ENCODE data around the gene KCNQ1.

Gene KCNQ1

DNA sequence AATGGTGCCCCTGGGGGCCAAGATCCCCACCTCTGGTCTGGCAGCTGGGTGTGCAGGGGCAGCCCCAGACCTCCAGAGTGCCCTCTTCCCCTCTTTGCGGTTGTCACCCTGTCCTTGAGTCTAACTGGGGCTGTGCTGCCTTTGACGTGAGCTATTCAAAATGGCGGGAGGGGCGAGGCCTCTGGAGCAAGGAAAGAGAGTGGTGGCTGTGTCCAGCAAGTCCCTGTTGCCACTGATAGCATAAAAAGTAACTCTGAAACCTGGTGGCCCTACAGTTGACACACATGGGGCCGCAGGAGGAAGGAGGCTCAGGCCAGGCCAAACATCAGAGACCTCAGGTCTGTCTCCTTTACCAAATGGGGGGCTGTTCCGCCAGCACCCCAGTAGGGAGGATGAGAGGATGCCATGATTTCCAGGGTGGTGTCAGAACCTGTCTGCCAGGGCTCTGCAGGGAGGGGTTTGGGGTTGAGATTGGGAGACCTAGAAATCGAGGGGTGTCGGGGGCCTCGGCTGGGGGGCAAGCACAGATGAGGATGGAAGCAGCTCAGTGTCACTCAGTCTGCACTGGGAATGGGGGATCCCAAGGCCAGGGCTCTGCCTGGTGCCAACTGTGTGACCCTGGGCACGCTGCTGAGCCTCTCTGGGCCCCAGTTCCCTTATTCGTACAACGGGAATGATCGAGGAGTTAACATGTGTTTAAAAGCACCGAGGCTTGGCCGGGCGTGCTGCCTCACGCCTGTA lies 304.2 kb downstream of the KCNQ1 start:
- H3K4me3 ChIP-seq (ENCODE audit: low read depth, low read length): no peak overlapping the region
- DNase-seq (ENCODE audit: low read depth): no peak

GRCh38 chr11:2750101-2750681 lies 305.4 kb downstream of the KCNQ1 start:
- H3K4me3 ChIP-seq (ENCODE audit: low read depth, low read length): no peak overlapping the region
- no peak for DNase-seq (ENCODE audit: low read depth)

DNA sequence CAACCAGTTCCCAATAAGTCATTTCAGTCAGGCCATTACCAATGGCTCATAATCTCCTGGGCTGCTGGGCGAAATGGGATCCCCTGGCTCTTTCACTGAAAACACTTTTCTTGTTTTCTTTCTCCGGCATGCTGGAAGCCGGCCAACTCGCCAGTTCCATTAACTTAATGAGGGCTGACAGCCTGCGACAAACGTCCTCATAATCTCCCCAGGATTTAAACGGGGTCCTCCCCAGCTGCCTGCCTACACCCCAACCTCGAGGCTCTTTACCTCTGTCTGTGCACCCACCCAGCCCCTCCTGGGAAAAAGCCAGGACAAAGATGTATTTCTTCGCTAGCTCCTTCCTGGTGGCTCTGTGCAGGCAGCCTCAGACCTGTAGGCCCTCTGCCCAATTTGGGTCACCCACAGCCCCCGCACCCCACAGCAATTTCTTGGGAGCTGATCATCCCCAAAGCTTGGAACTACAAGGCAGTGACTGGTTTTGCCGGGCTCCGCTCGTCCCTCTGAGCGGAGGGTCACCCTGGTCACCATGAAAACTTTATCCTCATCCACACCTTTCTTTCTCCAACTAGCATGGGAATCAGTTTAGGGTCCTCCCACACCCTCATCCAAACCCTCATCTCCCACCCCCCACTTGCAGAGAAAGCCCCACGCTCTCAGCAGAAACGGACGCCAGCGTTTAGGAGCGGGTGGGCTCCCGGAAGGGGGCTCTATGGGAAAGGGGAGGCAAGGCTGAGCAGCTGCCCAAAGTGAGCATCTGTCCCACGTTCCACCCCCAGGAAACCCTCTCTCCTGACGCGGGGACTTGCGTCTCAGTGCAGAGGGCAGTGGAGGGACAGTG lies 306.1 kb downstream of the KCNQ1 start:
- H3K4me3 ChIP-seq (ENCODE audit: low read depth, low read length): no peak overlapping the region
- no peak for DNase-seq (ENCODE audit: low read depth)

DNA sequence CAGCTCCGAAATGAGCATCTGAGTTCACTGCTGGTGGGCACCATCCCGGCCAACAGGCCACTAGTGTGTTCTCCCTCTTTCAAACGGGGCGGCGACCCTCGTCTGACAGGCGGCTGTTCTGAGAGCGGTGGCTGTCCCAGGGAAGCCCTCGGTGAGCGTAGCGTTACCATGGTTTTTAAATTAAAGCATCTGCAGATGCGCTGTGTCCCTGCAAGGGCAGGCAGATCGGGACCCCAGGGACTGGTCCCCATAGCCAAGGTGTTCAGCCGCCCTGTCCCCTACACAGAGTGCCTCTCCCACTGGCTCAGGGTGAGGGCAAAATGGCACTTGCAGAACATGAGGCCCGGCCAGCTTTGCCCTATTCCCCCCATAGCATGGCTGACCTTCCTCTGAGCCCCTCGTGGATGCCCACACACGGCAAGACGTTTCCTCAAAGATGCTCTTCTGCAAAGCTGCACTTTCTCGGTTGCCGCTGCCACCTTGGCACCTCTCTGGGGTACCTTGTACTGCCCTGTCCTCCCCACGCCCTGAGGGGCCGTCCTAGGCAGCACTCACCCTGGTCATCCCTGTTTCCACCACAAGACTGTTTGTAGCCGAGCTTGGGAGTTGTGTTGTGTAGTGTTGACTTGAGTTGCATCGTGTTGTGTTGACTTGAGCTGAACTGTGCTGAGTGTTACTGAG lies 306.9 kb downstream of the KCNQ1 start:
- no peak for DNase-seq (ENCODE audit: low read depth)
- H3K4me3 ChIP-seq (ENCODE audit: low read depth, low read length): no peak overlapping the region

DNA sequence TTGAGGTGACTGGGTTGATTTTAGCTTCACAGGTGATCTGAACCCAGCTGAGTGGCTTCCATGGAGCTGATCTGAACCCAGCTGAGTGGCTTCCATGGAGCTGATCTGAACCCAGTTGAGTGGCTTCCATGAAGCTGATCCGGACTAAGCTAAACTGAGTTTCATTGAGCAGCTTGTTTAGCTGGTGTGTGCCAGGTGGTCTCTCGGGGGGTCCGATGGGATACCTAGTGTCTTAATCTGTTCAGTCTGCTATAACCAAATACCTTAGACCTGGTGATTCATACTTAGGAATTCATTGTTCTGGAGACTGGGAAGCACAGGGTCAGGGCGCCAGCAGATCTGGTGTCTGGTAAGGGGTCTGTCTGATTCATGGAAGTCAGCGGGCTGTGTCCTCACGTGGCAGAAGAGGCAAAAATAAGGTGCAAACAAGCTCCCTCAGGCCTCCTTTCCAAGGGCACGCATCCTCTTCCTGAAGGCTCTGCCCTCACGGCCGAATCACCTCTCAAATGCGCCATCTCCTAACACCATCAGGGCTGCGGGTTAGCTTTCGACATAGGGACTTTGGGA lies 307.5 kb downstream of the KCNQ1 start:
- H3K4me3 ChIP-seq (ENCODE audit: low read depth, low read length): no peak overlapping the region
- no peak for DNase-seq (ENCODE audit: low read depth)

DNA sequence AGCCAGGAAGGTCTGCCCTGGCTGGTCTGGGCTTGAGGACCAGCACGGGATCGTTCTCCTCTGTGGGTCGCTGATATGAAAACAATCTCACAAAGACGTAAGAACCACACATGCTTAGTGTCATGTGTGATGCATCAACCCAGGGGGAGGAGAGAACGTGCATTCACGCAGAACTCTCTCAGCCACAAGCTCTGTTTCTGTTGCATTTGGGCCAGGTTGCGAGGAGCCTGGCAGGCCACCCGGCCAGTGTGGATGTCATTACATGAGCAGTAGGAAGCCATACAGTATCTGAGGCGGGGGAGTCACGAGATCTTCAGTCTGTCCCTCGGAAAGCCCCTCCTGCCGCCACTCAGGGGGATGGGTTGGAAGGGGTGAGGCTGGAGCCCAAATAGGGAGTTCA lies 308.1 kb downstream of the KCNQ1 start:
- no peak overlapping the region for H3K4me3 ChIP-seq (ENCODE audit: low read depth, low read length)
- no peak for DNase-seq (ENCODE audit: low read depth)

GRCh38 chr11:2754008-2754407 lies 309.2 kb downstream of the KCNQ1 start:
- no peak overlapping the region for H3K4me3 ChIP-seq (ENCODE audit: low read depth, low read length)
- DNase-seq (ENCODE audit: low read depth): no peak

GRCh38 chr11:2755071-2755470 lies 310.3 kb downstream of the KCNQ1 start:
- DNase-seq (ENCODE audit: low read depth): no peak
- no peak overlapping the region for H3K4me3 ChIP-seq (ENCODE audit: low read depth, low read length)

DNA sequence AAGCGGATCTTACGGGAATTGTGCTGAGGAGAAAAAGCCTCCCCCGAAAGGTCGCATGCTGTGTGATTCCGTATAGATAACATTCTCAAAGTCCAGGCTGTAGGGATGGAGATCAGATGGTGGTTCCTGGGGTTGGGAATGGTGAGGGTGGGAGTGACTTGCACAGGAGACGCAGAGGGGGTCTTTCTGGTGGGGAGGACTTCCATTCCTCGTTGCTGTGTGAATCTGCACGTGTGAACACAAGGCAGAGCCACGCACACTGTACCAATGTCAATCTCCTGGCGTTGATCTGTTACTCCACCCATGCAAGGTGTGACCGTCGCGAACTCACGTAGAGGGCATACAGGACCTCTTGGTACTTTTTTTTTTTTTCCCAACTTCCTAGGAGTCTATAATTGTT lies 313.9 kb downstream of the KCNQ1 start:
- H3K4me3 ChIP-seq (ENCODE audit: low read depth, low read length): no peak overlapping the region
- no peak for DNase-seq (ENCODE audit: low read depth)

DNA sequence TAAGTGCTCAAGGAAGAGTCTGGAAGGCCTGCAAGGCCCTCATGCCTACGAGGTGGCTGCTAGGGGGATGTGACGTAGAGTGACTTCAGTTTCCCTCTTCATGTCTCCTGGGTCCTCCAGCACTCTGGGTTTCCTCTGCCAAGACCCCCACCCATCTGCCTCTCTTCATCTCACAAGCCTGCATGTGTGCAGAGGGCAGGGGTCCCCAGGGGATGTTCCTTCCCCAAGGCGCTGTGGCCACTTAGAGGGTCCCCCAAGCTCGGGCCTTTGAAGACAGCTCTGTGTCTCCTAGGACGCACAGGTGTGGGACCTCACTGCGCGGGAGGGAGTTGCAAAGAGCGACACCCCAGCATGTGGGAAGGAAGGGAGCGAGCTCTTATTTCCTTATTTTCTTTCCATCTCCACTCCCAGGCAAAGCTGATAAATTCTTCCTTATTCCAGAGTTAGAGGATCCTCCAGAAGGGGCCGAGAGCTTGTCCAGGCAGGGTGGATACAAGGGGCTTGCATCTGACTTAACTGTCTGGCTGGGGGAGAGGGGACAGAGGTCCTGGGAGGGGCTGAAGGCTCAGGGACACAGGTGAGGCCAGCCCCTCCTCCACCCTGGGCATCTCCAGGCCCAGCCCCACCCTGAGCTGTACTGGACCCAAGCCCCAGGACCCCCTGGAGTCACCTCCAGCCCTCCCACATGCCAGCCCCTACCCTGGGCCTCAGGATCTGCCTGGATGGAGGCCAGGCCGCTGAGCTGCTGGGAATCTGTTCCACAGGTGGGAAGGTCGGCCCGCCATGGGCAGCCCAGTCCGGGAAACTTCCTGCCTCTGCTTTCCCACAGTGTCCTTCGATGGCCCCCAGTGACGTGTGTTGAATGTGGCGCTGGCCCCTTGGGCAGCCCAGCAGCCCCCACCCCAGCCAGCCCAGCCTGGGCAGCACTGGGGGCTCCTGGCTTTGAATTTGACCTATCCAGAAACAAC lies 314.7 kb downstream of the KCNQ1 start:
- no peak for DNase-seq (ENCODE audit: low read depth)

GRCh38 chr11:2760196-2760871 lies 315.5 kb downstream of the KCNQ1 start:
- no peak for DNase-seq (ENCODE audit: low read depth)
- no peak overlapping the region for H3K4me3 ChIP-seq (ENCODE audit: low read depth, low read length)

More for the DNA sequence above, 314.7 kb downstream of the KCNQ1 start:
- H3K4me3 ChIP-seq (ENCODE audit: low read depth, low read length): no peak overlapping the region

- no peak overlapping the region for H3K4me3 ChIP-seq (ENCODE audit: low read depth, low read length)
- DNase-seq (ENCODE audit: low read depth): no peak
These were observed 316.6 kb downstream of the KCNQ1 start for GRCh38 chr11:2761131-2762030.

- no peak for DNase-seq (ENCODE audit: low read depth)
- no peak overlapping the region for H3K4me3 ChIP-seq (ENCODE audit: low read depth, low read length)
These were observed 317.2 kb downstream of the KCNQ1 start for GRCh38 chr11:2762031-2762380.

- H3K4me3 ChIP-seq (ENCODE audit: low read depth, low read length): no peak overlapping the region
- DNase-seq (ENCODE audit: low read depth): no peak
These were observed 317.6 kb downstream of the KCNQ1 start for GRCh38 chr11:2762451-2762850.

DNA sequence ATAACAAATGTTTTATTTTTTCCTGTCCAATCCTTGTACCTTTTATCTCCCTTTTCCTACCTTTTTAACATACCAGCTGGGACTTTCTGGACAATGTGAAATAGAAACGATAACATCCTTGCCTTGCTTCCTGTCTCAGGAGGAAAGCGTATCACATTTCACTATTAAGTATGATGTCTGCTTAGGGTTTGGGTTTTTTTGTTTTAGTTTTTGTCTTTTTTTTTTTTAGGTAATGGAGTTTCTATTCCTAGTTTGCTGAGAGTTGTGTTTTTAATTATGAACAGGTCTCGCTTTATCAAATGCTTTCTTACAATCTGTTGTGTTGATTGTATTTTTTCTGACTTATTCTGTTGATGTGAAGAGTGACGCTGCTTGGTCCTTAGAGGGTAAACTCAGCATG lies 319.2 kb downstream of the KCNQ1 start:
- no peak for DNase-seq (ENCODE audit: low read depth)
- no peak overlapping the region for H3K4me3 ChIP-seq (ENCODE audit: low read depth, low read length)

GRCh38 chr11:2765491-2765890 lies 320.7 kb downstream of the KCNQ1 start:
- DNase-seq (ENCODE audit: low read depth): no peak
- H3K4me3 ChIP-seq (ENCODE audit: low read depth, low read length): no peak overlapping the region

- DNase-seq (ENCODE audit: low read depth): no peak
These were observed 321.4 kb downstream of the KCNQ1 start for GRCh38 chr11:2766166-2766565.

More at GRCh38 chr11:2766166-2766565, 321.4 kb downstream of the KCNQ1 start:
- no peak overlapping the region for H3K4me3 ChIP-seq (ENCODE audit: low read depth, low read length)

All from skeletal muscle cell (primary cell).